Measurements from ENCODE around the gene MET. TPM values are rescaled to one million over a fixed set of nuclear protein-coding genes. Genes with fewer than 3 reads are reported as not detected.

MET gene
- polyA plus RNA-seq, 1 donor from 2014 or later, result not detected

DNA sequence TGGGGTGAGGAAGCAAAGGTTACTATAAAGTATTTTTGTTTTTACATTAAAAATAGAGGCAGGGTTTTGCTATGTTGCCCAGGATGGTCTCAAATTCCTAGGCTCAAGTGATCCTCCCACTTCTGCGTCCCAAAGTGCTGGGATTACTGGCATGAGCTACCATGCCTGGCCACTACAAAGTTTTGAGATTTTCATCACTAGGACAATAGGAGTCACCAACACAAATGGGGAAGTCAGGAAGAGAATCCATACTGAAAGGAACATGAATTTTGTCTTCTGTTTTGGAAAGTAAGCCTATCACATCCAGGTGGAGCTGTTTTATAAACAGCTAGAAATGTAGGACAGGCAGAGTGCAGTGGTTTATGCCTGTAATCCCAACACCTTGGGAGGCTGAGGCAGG, 170.4 kb downstream of the MET start:
- Histone ChIP-seq H3K9me2 (ENCODE audit: insufficient read depth, low read length) (no peaks in the 10 kb centered on the region), H3K9me3 (ENCODE audit: low read length) (no peaks in the 10 kb centered on the region), H3K9ac (ENCODE audit: low read length) (no peak overlapping the region), H3K4me3 (ENCODE audit: low read length) (no peak overlapping the region), H3K4me2 (ENCODE audit: low read length) (no peak overlapping the region), H4K20me1 (ENCODE audit: insufficient read depth) (no peaks in the 10 kb centered on the region), H3F3A (ENCODE audit: insufficient read depth, low read length, poor library complexity, severe bottlenecking) (no peaks in the 10 kb centered on the region), H3K27ac (ENCODE audit: low read length) (no peak overlapping the region), H3K27me3 (ENCODE audit: insufficient read depth, low read depth, low read length) (no peaks in the 10 kb centered on the region), H3K79me2 (replicated peaks; ENCODE audit: insufficient read depth, low read length) (no peaks in the 10 kb centered on the region), H3K36me3 (ENCODE audit: insufficient read depth, low read length) (no peaks in the 10 kb centered on the region), H2AFZ (ENCODE audit: low read depth, low read length) (no peak overlapping the region)
- TF ChIP-seq TAF1 (IDR thresholded peaks at IDR 0.05; ENCODE audit: low read depth), result no peak
- no peak for TF ChIP-seq SMC3 (conservative IDR thresholded peaks at IDR 0.05; ENCODE audit: poor library complexity)
- TF ChIP-seq EP300 (conservative IDR thresholded peaks at IDR 0.05; ENCODE audit: poor library complexity, severe bottlenecking), result no peak
- no peak for TF ChIP-seq MXI1 (conservative IDR thresholded peaks at IDR 0.05; ENCODE audit: poor library complexity, severe bottlenecking)
- no peak for TF ChIP-seq POLR2AphosphoS5 (IDR thresholded peaks at IDR 0.05)
- no peak for TF ChIP-seq RAD21 (conservative IDR thresholded peaks at IDR 0.05)
- TF ChIP-seq, protein P1, sequence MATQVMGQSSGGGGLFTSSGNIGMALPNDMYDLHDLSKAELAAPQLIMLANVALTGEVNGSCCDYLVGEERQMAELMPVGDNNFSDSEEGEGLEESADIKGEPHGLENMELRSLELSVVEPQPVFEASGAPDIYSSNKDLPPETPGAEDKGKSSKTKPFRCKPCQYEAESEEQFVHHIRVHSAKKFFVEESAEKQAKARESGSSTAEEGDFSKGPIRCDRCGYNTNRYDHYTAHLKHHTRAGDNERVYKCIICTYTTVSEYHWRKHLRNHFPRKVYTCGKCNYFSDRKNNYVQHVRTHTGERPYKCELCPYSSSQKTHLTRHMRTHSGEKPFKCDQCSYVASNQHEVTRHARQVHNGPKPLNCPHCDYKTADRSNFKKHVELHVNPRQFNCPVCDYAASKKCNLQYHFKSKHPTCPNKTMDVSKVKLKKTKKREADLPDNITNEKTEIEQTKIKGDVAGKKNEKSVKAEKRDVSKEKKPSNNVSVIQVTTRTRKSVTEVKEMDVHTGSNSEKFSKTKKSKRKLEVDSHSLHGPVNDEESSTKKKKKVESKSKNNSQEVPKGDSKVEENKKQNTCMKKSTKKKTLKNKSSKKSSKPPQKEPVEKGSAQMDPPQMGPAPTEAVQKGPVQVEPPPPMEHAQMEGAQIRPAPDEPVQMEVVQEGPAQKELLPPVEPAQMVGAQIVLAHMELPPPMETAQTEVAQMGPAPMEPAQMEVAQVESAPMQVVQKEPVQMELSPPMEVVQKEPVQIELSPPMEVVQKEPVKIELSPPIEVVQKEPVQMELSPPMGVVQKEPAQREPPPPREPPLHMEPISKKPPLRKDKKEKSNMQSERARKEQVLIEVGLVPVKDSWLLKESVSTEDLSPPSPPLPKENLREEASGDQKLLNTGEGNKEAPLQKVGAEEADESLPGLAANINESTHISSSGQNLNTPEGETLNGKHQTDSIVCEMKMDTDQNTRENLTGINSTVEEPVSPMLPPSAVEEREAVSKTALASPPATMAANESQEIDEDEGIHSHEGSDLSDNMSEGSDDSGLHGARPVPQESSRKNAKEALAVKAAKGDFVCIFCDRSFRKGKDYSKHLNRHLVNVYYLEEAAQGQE (IDR thresholded peaks at IDR 0.05; ENCODE audit: borderline replicate concordance), result no peak
- TF ChIP-seq EZH2 (IDR thresholded peaks at IDR 0.05; ENCODE audit: borderline replicate concordance, insufficient read depth, low read length, poor library complexity, severe bottlenecking), result no peak
- TF ChIP-seq, protein P2, sequence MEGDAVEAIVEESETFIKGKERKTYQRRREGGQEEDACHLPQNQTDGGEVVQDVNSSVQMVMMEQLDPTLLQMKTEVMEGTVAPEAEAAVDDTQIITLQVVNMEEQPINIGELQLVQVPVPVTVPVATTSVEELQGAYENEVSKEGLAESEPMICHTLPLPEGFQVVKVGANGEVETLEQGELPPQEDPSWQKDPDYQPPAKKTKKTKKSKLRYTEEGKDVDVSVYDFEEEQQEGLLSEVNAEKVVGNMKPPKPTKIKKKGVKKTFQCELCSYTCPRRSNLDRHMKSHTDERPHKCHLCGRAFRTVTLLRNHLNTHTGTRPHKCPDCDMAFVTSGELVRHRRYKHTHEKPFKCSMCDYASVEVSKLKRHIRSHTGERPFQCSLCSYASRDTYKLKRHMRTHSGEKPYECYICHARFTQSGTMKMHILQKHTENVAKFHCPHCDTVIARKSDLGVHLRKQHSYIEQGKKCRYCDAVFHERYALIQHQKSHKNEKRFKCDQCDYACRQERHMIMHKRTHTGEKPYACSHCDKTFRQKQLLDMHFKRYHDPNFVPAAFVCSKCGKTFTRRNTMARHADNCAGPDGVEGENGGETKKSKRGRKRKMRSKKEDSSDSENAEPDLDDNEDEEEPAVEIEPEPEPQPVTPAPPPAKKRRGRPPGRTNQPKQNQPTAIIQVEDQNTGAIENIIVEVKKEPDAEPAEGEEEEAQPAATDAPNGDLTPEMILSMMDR (IDR thresholded peaks at IDR 0.05; ENCODE audit: poor library complexity, severe bottlenecking), result no peak

DNA sequence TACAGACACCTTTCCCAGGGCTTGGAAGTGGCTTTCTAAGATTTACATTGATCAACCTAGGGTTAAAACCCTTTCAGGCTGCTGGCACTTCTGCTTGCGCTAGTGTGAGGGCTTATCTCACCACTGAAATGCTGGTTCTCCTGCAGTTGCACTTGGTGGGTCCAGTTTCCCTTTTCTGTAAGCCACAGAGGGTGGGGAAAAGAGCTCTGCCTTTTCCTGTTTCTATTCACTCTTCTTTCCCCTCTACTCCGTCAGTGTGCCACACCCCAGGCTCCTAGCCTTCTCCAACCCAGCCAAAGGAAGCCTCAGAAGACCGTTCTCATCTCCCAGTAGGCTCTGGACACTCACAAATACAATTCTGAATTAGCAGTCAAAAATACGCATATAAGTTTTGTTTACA, 171.4 kb downstream of the MET start:
- H3F3A ChIP-seq (ENCODE audit: insufficient read depth, low read length, poor library complexity, severe bottlenecking), result no peaks in the 10 kb centered on the region
- H3K9me2 ChIP-seq (ENCODE audit: insufficient read depth, low read length), result no peaks in the 10 kb centered on the region
- TF ChIP-seq, protein P2 (IDR thresholded peaks at IDR 0.05; ENCODE audit: poor library complexity, severe bottlenecking), result no peak
- TF ChIP-seq SMC3 (conservative IDR thresholded peaks at IDR 0.05; ENCODE audit: poor library complexity) (no peak), EP300 (conservative IDR thresholded peaks at IDR 0.05; ENCODE audit: poor library complexity, severe bottlenecking) (no peak), MXI1 (conservative IDR thresholded peaks at IDR 0.05; ENCODE audit: poor library complexity, severe bottlenecking) (no peak), EZH2 (IDR thresholded peaks at IDR 0.05; ENCODE audit: borderline replicate concordance, insufficient read depth, low read length, poor library complexity, severe bottlenecking) (no peak), TAF1 (IDR thresholded peaks at IDR 0.05; ENCODE audit: low read depth) (no peak), RAD21 (conservative IDR thresholded peaks at IDR 0.05) (no peak), POLR2AphosphoS5 (IDR thresholded peaks at IDR 0.05) (no peak)
- TF ChIP-seq, protein P1 (IDR thresholded peaks at IDR 0.05; ENCODE audit: borderline replicate concordance), result no peak
- H3K27ac ChIP-seq (ENCODE audit: low read length), result no peak overlapping the region
- H2AFZ ChIP-seq (ENCODE audit: low read depth, low read length), result no peak overlapping the region
- no peaks in the 10 kb centered on the region for H4K20me1 ChIP-seq (ENCODE audit: insufficient read depth)
- H3K27me3 ChIP-seq (ENCODE audit: insufficient read depth, low read depth, low read length), result no peaks in the 10 kb centered on the region
- no peak overlapping the region for H3K9ac ChIP-seq (ENCODE audit: low read length)
- H3K79me2 ChIP-seq (replicated peaks; ENCODE audit: insufficient read depth, low read length), result no peaks in the 10 kb centered on the region
- no peaks in the 10 kb centered on the region for H3K9me3 ChIP-seq (ENCODE audit: low read length)
- H3K4me3 ChIP-seq (ENCODE audit: low read length), result no peak overlapping the region
- H3K36me3 ChIP-seq (ENCODE audit: insufficient read depth, low read length), result no peaks in the 10 kb centered on the region
- no peak overlapping the region for H3K4me2 ChIP-seq (ENCODE audit: low read length)
